ENCODE results near the gene ACTL7B. TPM values are rescaled to one million over a fixed set of nuclear protein-coding genes. Genes with fewer than 3 reads are reported as not detected.

The ACTL7B gene
- total RNA-seq, 1 experiment from 2014 or later: not detected

DNA sequence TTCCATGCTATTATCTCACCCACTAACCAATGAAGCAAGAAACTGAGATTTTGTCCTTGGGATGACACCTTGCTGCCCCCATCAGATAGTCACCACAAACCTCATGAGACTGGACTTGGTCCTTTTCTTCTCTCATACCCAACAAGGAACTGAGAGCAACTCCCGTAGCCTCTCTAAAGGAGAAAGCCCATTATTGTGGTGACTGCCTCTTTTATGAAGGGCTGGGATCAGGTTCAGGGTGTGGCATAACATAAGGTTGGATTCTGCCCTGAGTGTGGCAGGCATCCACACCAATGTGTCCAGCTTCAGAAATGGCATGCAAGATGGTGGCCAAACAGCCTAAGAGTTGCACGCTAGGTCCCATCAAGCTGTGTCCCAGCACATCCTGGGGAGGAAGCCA is 5.0 kb upstream of the ACTL7B start:
- CTCF ChIA-PET: interaction anchor here (1.0 to 1.3 kb wide), 3 partner anchors 10 to 73 kb away, joined by 3 to 6 read pairs (median 4); partner anchors contain the start of genes ABITRAM and ELP1

GRCh38 chr9:108860354-108860753 is 4.6 kb upstream of the ACTL7B start:
- Mint-ChIP-seq H3K9me3 (ENCODE audit: unreplicated experiment) (peaks cover 5% of the 10 kb centered on the region), H3K4me1 (ENCODE audit: insufficient read depth, unreplicated experiment) (peaks cover 21% of the 10 kb centered on the region), H3K27me3 (ENCODE audit: insufficient read depth, unreplicated experiment) (no peaks in the 10 kb centered on the region), H3K36me3 (ENCODE audit: insufficient read depth, unreplicated experiment) (no peaks in the 10 kb centered on the region), H3K4me3 (ENCODE audit: unreplicated experiment) (no peak overlapping the region), H3K27ac (ENCODE audit: low read depth, unreplicated experiment) (peak overlapping the region; percentile 78)
- peak; percentile 68 for DNase-seq (ENCODE audit: unreplicated experiment)
- intact Hi-C loops (cut with micrococcal nuclease): no loop called here
- ChIA-PET POLR2A (interaction anchor here (0.8 to 4.0 kb wide), 2 partner anchors 9 to 26 kb away, joined by 3 to 32 read pairs; no protein-coding TSS in a partner anchor), CTCF (interaction anchor here (1.0 to 1.3 kb wide), 3 partner anchors 9 to 74 kb away, joined by 3 to 6 read pairs (median 4); partner anchors contain the start of genes ABITRAM and ELP1)
- no TSS peak for BruUV-seq (replicated peaks)
- TF ChIP-seq CTCF (IDR thresholded peaks at IDR 0.05; ENCODE audit: unreplicated experiment): no peak

More for the DNA sequence above, 5.0 kb upstream of the ACTL7B start:
- Mint-ChIP-seq H3K27ac (ENCODE audit: low read depth, unreplicated experiment) (peak overlapping the region; percentile 78), H3K27me3 (ENCODE audit: insufficient read depth, unreplicated experiment) (no peaks in the 10 kb centered on the region), H3K9me3 (ENCODE audit: unreplicated experiment) (peaks cover 5% of the 10 kb centered on the region), H3K36me3 (ENCODE audit: insufficient read depth, unreplicated experiment) (no peaks in the 10 kb centered on the region), H3K4me3 (ENCODE audit: unreplicated experiment) (no peak overlapping the region), H3K4me1 (ENCODE audit: insufficient read depth, unreplicated experiment) (peaks cover 21% of the 10 kb centered on the region)
- POLR2A ChIA-PET: interaction anchor here (0.8 to 4.0 kb wide), 3 partner anchors 9 to 25 kb away, joined by 3 to 32 read pairs (median 3); no protein-coding TSS in a partner anchor
- DNase-seq (ENCODE audit: unreplicated experiment): peak; percentile 8
- TF ChIP-seq CTCF (IDR thresholded peaks at IDR 0.05; ENCODE audit: unreplicated experiment): no peak
- BruUV-seq (replicated peaks): no TSS peak
- intact Hi-C loops (cut with micrococcal nuclease): no loop called here

- peak overlapping the region; percentile 78 for H3K27ac Mint-ChIP-seq (ENCODE audit: low read depth, unreplicated experiment)
- POLR2A ChIA-PET: interaction anchor here (0.7 to 4.0 kb wide), 4 partner anchors 9 to 84 kb away, joined by 3 to 32 read pairs (median 3); no protein-coding TSS in a partner anchor
- no peak overlapping the region for H3K4me3 Mint-ChIP-seq (ENCODE audit: unreplicated experiment)
- no peak for TF ChIP-seq CTCF (IDR thresholded peaks at IDR 0.05; ENCODE audit: unreplicated experiment)
- DNase-seq (ENCODE audit: unreplicated experiment): peak; percentile 83
- peaks cover 21% of the 10 kb centered on the region for H3K4me1 Mint-ChIP-seq (ENCODE audit: insufficient read depth, unreplicated experiment)
- intact Hi-C loops (cut with micrococcal nuclease): loop anchor here (10.0 kb wide), 1 partner anchor 465 kb away; the partner anchor contains the start of gene EPB41L4B
- CTCF ChIA-PET: interaction anchor here (1.0 to 1.3 kb wide), 2 partner anchors 8 to 74 kb away, joined by 3 to 6 read pairs; partner anchors contain the start of genes ABITRAM and ELP1
- no peaks in the 10 kb centered on the region for H3K36me3 Mint-ChIP-seq (ENCODE audit: insufficient read depth, unreplicated experiment)
- TSS peak; percentile 58 for BruUV-seq (replicated peaks)
- peaks cover 5% of the 10 kb centered on the region for H3K9me3 Mint-ChIP-seq (ENCODE audit: unreplicated experiment)
- no peaks in the 10 kb centered on the region for H3K27me3 Mint-ChIP-seq (ENCODE audit: insufficient read depth, unreplicated experiment)
These were observed 3.8 kb upstream of the ACTL7B start for GRCh38 chr9:108859459-108860114.

DNA sequence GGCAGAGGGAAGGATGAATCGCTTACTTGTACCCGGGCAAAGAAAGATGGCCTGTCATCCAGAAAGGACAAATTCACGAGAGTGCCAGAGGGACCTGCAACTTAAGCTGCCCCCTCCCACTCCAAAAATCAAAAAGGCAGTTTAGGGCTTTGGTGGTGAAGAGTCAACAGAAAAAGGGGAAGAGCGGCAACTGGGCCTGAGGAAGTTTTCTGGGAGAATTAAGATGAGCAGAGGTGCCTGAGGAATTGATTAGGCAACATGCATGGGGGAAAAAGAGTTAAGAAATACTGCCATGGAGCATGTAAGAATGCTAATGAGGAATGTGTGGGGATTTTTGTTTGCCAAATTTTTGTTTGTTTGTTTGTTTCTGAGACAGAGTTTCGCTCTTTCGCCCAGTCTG is 1.8 kb upstream of the ACTL7B start:
- Mint-ChIP-seq H3K27ac (ENCODE audit: low read depth, unreplicated experiment) (no peak overlapping the region), H3K9me3 (ENCODE audit: unreplicated experiment) (peaks cover 5% of the 10 kb centered on the region), H3K27me3 (ENCODE audit: insufficient read depth, unreplicated experiment) (no peaks in the 10 kb centered on the region), H3K4me1 (ENCODE audit: insufficient read depth, unreplicated experiment) (peaks cover 21% of the 10 kb centered on the region), H3K36me3 (ENCODE audit: insufficient read depth, unreplicated experiment) (no peaks in the 10 kb centered on the region), H3K4me3 (ENCODE audit: unreplicated experiment) (no peak overlapping the region)
- TF ChIP-seq CTCF (IDR thresholded peaks at IDR 0.05; ENCODE audit: unreplicated experiment): no peak
- ChIA-PET CTCF (interaction anchor here (0.8 kb wide), 1 partner anchor 8 kb away, joined by 3 read pairs; no protein-coding TSS in a partner anchor), POLR2A (interaction anchor here (4.0 kb wide), 1 partner anchor 12 kb away, joined by 32 read pairs; no protein-coding TSS in a partner anchor)
- DNase-seq (ENCODE audit: unreplicated experiment): no peak
- no TSS peak for BruUV-seq (replicated peaks)
- intact Hi-C loops (cut with micrococcal nuclease): loop anchor here (10.0 kb wide), 1 partner anchor 467 kb away; the partner anchor contains the start of gene EPB41L4B
